Measurements from ENCODE around the gene PAX2. TPM values are rescaled to one million over a fixed set of nuclear protein-coding genes. Genes with fewer than 3 reads are reported as not detected.

PAX2 gene
- total and polyA plus RNA-seq, 2 of the 13 experiments (the other 11 are each of a cell fraction or from before 2014, with no cell fraction given), result not detected

DNA sequence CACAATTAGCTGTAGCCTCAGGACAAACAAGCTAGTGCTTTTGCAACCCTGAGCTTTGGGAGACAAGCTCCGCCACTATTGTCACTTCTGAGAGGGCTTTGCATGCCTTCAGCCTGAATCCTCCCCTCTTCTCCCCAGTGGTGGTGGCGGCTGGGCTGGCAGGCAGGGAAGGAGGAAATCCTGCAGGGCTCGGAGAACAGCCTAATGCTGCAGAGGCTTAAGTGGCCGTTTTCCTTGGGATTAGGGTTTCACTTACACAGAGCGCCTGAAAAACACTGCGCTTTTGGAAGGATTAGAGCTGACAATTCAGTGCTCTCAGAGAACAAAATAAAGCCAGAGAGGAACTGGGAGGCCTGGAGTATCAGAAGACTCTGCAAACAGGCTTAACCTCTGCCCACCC, 71.3 kb downstream of the PAX2 start:
- no TSS peak for BruUV-seq (replicated peaks)
- no peak for TF ChIP-seq ZNF446 (CRISPR knock-in tag; IDR thresholded peaks at IDR 0.05)
- no peak for TF ChIP-seq SNAPC4 (CRISPR knock-in tag; IDR thresholded peaks at IDR 0.05)
- TF ChIP-seq SRSF9 (IDR thresholded peaks at IDR 0.05; ENCODE audit: borderline replicate concordance, insufficient read depth, low read depth, low read length, poor library complexity, severe bottlenecking), result no peak
- TF ChIP-seq, protein P1, sequence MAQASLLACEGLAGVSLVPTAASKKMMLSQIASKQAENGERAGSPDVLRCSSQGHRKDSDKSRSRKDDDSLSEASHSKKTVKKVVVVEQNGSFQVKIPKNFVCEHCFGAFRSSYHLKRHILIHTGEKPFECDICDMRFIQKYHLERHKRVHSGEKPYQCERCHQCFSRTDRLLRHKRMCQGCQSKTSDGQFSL (CRISPR knock-in tag; IDR thresholded peaks at IDR 0.05), result no peak
- TF ChIP-seq JARID2 (CRISPR knock-in tag; IDR thresholded peaks at IDR 0.05; ENCODE audit: insufficient replicate concordance), result no peak
- TF ChIP-seq FOXJ3 (CRISPR knock-in tag; IDR thresholded peaks at IDR 0.05; ENCODE audit: borderline replicate concordance), result no peak
- no peak for TF ChIP-seq ONECUT2 (CRISPR knock-in tag; IDR thresholded peaks at IDR 0.05)
- no peak for TF ChIP-seq ZSCAN29 (CRISPR knock-in tag; conservative IDR thresholded peaks at IDR 0.05)
- TF ChIP-seq IKZF1 (IDR thresholded peaks at IDR 0.05), result no peak
- TF ChIP-seq ZBTB21 (CRISPR knock-in tag; IDR thresholded peaks at IDR 0.05), result no peak
- TF ChIP-seq LCORL (IDR thresholded peaks at IDR 0.05), result no peak
- TF ChIP-seq LCORL (CRISPR knock-in tag; IDR thresholded peaks at IDR 0.05), result no peak
- TF ChIP-seq, protein P2, sequence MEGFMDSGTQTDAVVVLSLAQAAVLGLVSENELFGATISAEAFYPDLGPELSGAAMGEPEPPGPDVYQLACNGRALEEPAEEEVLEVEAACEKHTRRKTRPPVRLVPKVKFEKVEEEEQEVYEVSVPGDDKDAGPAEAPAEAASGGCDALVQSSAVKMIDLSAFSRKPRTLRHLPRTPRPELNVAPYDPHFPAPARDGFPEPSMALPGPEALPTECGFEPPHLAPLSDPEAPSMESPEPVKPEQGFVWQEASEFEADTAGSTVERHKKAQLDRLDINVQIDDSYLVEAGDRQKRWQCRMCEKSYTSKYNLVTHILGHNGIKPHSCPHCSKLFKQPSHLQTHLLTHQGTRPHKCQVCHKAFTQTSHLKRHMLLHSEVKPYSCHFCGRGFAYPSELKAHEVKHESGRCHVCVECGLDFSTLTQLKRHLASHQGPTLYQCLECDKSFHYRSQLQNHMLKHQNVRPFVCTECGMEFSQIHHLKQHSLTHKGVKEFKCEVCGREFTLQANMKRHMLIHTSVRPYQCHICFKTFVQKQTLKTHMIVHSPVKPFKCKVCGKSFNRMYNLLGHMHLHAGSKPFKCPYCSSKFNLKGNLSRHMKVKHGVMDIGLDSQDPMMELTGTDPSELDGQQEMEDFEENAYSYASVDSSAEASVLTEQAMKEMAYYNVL (CRISPR knock-in tag; IDR thresholded peaks at IDR 0.05; ENCODE audit: borderline replicate concordance), result no peak
- TF ChIP-seq ZNF354B (CRISPR knock-in tag; IDR thresholded peaks at IDR 0.05), result no peak
- no peaks in the 10 kb centered on the region for H4K20me1 ChIP-seq (ENCODE audit: insufficient read depth, low read length)
- ChIA-PET POLR2A (no interaction called here), CTCF (ENCODE audit: low intra/inter-chr PET ratio, low total read pairs) (no interaction called here)
- no peak overlapping the region for H3K9ac ChIP-seq (ENCODE audit: insufficient read depth, low read depth, low read length)
- DNase-seq (ENCODE audit: low spot score) (no peak), ATAC-seq (no peak), FAIRE-seq (no peak)
- 58% methylated on average over 4 of the region's 6 CpGs for WGBS (ENCODE audit: low lambda C conversion rate)
- in situ Hi-C loops (cut with HindIII; ENCODE audit: extremely low pct_ligation_motif_present, low pct_unique_long_range_greater_than_20kb), result no loop called here
- no peak overlapping the region for H2AFZ ChIP-seq (ENCODE audit: low read length)
- peaks cover 10% of the 10 kb centered on the region for H3K4me1 ChIP-seq (ENCODE audit: insufficient read depth, low read length)
- H3K9me3 ChIP-seq (ENCODE audit: low read length), result no peaks in the 10 kb centered on the region
- intact Hi-C loops (cut with micrococcal nuclease; ENCODE audit: unreplicated experiment), result no loop called here
- no peak overlapping the region for H3K4me3 ChIP-seq (replicated peaks in 1 of 3; ENCODE audit: insufficient read depth in 1 of 3, low read depth in 2 of 3, low read length in 3 of 3)
- no peaks in the 10 kb centered on the region for H3K36me3 ChIP-seq (replicated peaks in 1 of 2; ENCODE audit: control insufficient read depth in 1 of 2, insufficient read depth in 2 of 2, low read length in 2 of 2)
- H3K27me3 ChIP-seq (ENCODE audit: control insufficient read depth in 1 of 2, insufficient read depth in 2 of 2, low read length in 2 of 2), result peaks cover 6 to 47% of the 10 kb centered on the region in 2 experiments; a peak in 4 of 5 replicates
- no peaks in the 10 kb centered on the region for H3K79me2 ChIP-seq (ENCODE audit: insufficient read depth, low read length)
- no peak overlapping the region for H3K4me2 ChIP-seq (ENCODE audit: low read depth, low read length)
- no peak overlapping the region for H3K27ac ChIP-seq (ENCODE audit: extremely low read length, insufficient read depth, low read length)

Measured in HepG2 (cell line).